Omental fat pad (tissue), 4 donors: ENCODE measurements around the gene RNF40. TPM values are rescaled to one million over a fixed set of nuclear protein-coding genes. Genes with fewer than 3 reads are reported as not detected.

Experiments used
- ATAC-seq: fragments of 150-250 bp; one replicate; pipeline ENCODE4 v1.9.1; 2016; ENCODE audit warnings: mild to moderate bottlenecking, moderate library complexity; ENCODE audit not compliant: low FRiP score
- DNase-seq: peaks from one replicate; pipeline ENCODE4 v3.0.0-alpha.2; 2019; ENCODE audit warnings: low spot score
- CTCF ChIP-seq, 3 donors: fragments of 450-650 bp; IDR thresholded peaks; one replicate each; pipeline ENCODE4 v1.5.1; 2016 to 2017; ENCODE audit warnings: antibody characterized with exemption in 3 of 3, mild to moderate bottlenecking in 3 of 3, moderate library complexity in 2 of 3
- total RNA-seq, 4 donors: library from RNA; depleted of rRNA; stranded (reverse); fragments of >200 nt; gene quantifications; one replicate each; pipeline ENCODE4 v1.1.0, GENCODE V29; 2016

Gene RNF40
- total RNA-seq, 4 donors from 2014 or later = 53.9 to 77.7 (median 69.5) TPM

GRCh38 chr16:30775392-30776188 lies 13.5 kb downstream of the RNF40 start:
- peak; percentile 80 for ATAC-seq
- peak; percentile 54 for DNase-seq
- TF ChIP-seq CTCF (IDR thresholded peaks at IDR 0.05) = no peak

GRCh38 chr16:30777591-30778297 lies 15.6 kb downstream of the RNF40 start:
- DNase-seq = no peak
- no peak for TF ChIP-seq CTCF (IDR thresholded peaks at IDR 0.05)
- ATAC-seq = no peak

- TF ChIP-seq CTCF (IDR thresholded peaks at IDR 0.05) = no peak
- DNase-seq (no peak), ATAC-seq (no peak)
Observed at GRCh38 chr16:30778549-30779244, 16.6 kb downstream of the RNF40 start.

- TF ChIP-seq CTCF (IDR thresholded peaks at IDR 0.05) = no peak
- no peak for ATAC-seq
- DNase-seq = no peak
Observed at GRCh38 chr16:30779596-30779995, 17.5 kb downstream of the RNF40 start.

GRCh38 chr16:30780021-30780420 lies 17.9 kb downstream of the RNF40 start:
- ATAC-seq = no peak

GRCh38 chr16:30780549-30780948 lies 18.4 kb downstream of the RNF40 start:
- no peak for TF ChIP-seq CTCF (IDR thresholded peaks at IDR 0.05)
- ATAC-seq = no peak
- no peak for DNase-seq

More at GRCh38 chr16:30780021-30780420, 17.9 kb downstream of the RNF40 start:
- DNase-seq = no peak
- no peak for TF ChIP-seq CTCF (IDR thresholded peaks at IDR 0.05)
